HUES64 (cell line): ENCODE data around the gene CHKB.

ENCODE experiments used
- H3K27ac ChIP-seq: 2 replicates; pipeline ENCODE4 v1.7.0; 2013; ENCODE audit warnings: low read depth, low read length, inconsistent platforms
- H3K27me3 ChIP-seq: 2 replicates; pipeline ENCODE4 v1.6.1; 2013; ENCODE audit warnings: mild to moderate bottlenecking, low read length; ENCODE audit not compliant: insufficient read depth
- H3K36me3 ChIP-seq: 2 replicates; pipeline ENCODE4 v1.6.1; 2013; ENCODE audit warnings: mild to moderate bottlenecking, low read length; ENCODE audit not compliant: insufficient read depth
- H3K4me1 ChIP-seq: 2 replicates; pipeline ENCODE4 v1.6.1; 2013; ENCODE audit warnings: mild to moderate bottlenecking, low read length, moderate library complexity; ENCODE audit not compliant: insufficient read depth
- H3K4me3 ChIP-seq: 2 replicates; pipeline ENCODE4 v1.5.1; 2013; ENCODE audit warnings: mild to moderate bottlenecking, low read length, moderate library complexity
- H3K9ac ChIP-seq: 2 replicates; pipeline ENCODE4 v1.6.1; 2013; ENCODE audit warnings: mild to moderate bottlenecking, low read depth, low read length
- H3K9me3 ChIP-seq: 2 replicates; pipeline ENCODE4 v1.6.1; 2013; ENCODE audit warnings: low read depth, low read length; ENCODE audit not compliant: insufficient read depth
- WGBS: fragments of 150-250, 120-280 bp; methylation state at CpG from one replicate; pipeline ENCODE4 v1.1.7; 2013; ENCODE audit warnings: missing lambda C conversion rate; 5-methylcytosine and 5-hydroxymethylcytosine counted together

Gene CHKB

GRCh38 chr22:50553310-50553709, 29.3 kb downstream of the CHKB start:
- Histone ChIP-seq H3K4me3 (no peak overlapping the region), H3K9me3 (no peaks in the 10 kb centered on the region), H3K27ac (no peak overlapping the region), H3K27me3 (no peaks in the 10 kb centered on the region; the same call in 1 of the 2 replicates), H3K36me3 (no peaks in the 10 kb centered on the region), H3K4me1 (peaks cover 5% of the 10 kb centered on the region; the same call in 1 of the 2 replicates), H3K9ac (no peak overlapping the region)
- WGBS: 94% methylated on average over 8 of the region's 8 CpGs

- Histone ChIP-seq H3K9me3 (no peaks in the 10 kb centered on the region), H3K27me3 (no peaks in the 10 kb centered on the region; the same call in 1 of the 2 replicates), H3K9ac (no peak overlapping the region), H3K27ac (no peak overlapping the region), H3K4me3 (no peak overlapping the region), H3K4me1 (peaks cover 5% of the 10 kb centered on the region; the same call in 1 of the 2 replicates), H3K36me3 (no peaks in the 10 kb centered on the region)
- WGBS: 95% methylated on average over 11 of the region's 11 CpGs
These were observed 31.4 kb downstream of the CHKB start for GRCh38 chr22:50551160-50551752.

- 93% methylated on average over 8 of the region's 8 CpGs for WGBS
- Histone ChIP-seq H3K9ac (no peak overlapping the region), H3K36me3 (no peaks in the 10 kb centered on the region)
These were observed 32.3 kb downstream of the CHKB start for GRCh38 chr22:50550395-50550794.

GRCh38 chr22:50548921-50549790, 33.5 kb downstream of the CHKB start:
- WGBS: 95% methylated on average over 68 of the region's 68 CpGs
- H3K9me3 ChIP-seq: no peaks in the 10 kb centered on the region
- H3K4me3 ChIP-seq: no peak overlapping the region
- no peaks in the 10 kb centered on the region for H3K4me1 ChIP-seq
- no peak overlapping the region for H3K9ac ChIP-seq
- H3K27me3 ChIP-seq: peaks cover 12% of the 10 kb centered on the region
- H3K36me3 ChIP-seq: no peaks in the 10 kb centered on the region
- H3K27ac ChIP-seq: no peak overlapping the region

More at GRCh38 chr22:50550395-50550794, 32.3 kb downstream of the CHKB start:
- Histone ChIP-seq H3K9me3 (no peaks in the 10 kb centered on the region), H3K27ac (no peak overlapping the region), H3K27me3 (peaks cover 1% of the 10 kb centered on the region; the same call in 1 of the 2 replicates), H3K4me3 (no peak overlapping the region), H3K4me1 (peaks cover 3% of the 10 kb centered on the region; the same call in 1 of the 2 replicates)

GRCh38 chr22:50548040-50548920, 34.4 kb downstream of the CHKB start:
- Histone ChIP-seq H3K27me3 (peaks cover 19% of the 10 kb centered on the region), H3K4me1 (no peaks in the 10 kb centered on the region), H3K36me3 (no peaks in the 10 kb centered on the region), H3K4me3 (no peak overlapping the region), H3K9ac (no peak overlapping the region), H3K27ac (no peak overlapping the region), H3K9me3 (no peaks in the 10 kb centered on the region)
- WGBS: 94% methylated on average over 56 of the region's 56 CpGs

- WGBS: 94% methylated on average over 35 of the region's 35 CpGs
- Histone ChIP-seq H3K27me3 (peaks cover 21% of the 10 kb centered on the region), H3K4me3 (no peak overlapping the region), H3K4me1 (no peaks in the 10 kb centered on the region), H3K27ac (no peak overlapping the region), H3K9ac (no peak overlapping the region), H3K36me3 (no peaks in the 10 kb centered on the region), H3K9me3 (no peaks in the 10 kb centered on the region)
These were observed 35.2 kb downstream of the CHKB start for GRCh38 chr22:50547263-50547985.

GRCh38 chr22:50546326-50547262, 36.1 kb downstream of the CHKB start:
- 95% methylated on average over 78 of the region's 78 CpGs for WGBS
- no peaks in the 10 kb centered on the region for H3K4me1 ChIP-seq
- H3K4me3 ChIP-seq: no peak overlapping the region
- no peak overlapping the region for H3K9ac ChIP-seq
- H3K27ac ChIP-seq: no peak overlapping the region
- H3K27me3 ChIP-seq: peaks cover 21% of the 10 kb centered on the region
- no peaks in the 10 kb centered on the region for H3K9me3 ChIP-seq
- H3K36me3 ChIP-seq: no peaks in the 10 kb centered on the region

- no peak within 1 kb of the TSS for H3K4me3 ChIP-seq
- no peaks in the 10 kb centered on the region for H3K9me3 ChIP-seq
- peaks cover 21% of the 10 kb centered on the region for H3K27me3 ChIP-seq
- WGBS: 88% methylated on average over 10 of the region's 10 CpGs
- H3K27ac ChIP-seq: no peak within 1 kb of the TSS
- no peaks in the 10 kb centered on the region for H3K4me1 ChIP-seq
- no peaks in the 10 kb centered on the region for H3K36me3 ChIP-seq
- H3K9ac ChIP-seq: no peak within 1 kb of the TSS
These were observed 36.9 kb downstream of the CHKB start, which contains the start of gene KLHDC7B for GRCh38 chr22:50545522-50546325. KLHDC7B (plus strand) TSS chr22:50545899; CDS start chr22:50546244, 345 bp downstream.

GRCh38 chr22:50544746-50545253, 37.8 kb downstream of the CHKB start:
- H3K9ac ChIP-seq: no peak overlapping the region
- no peak overlapping the region for H3K27ac ChIP-seq
- 89% methylated on average over 5 of the region's 5 CpGs for WGBS
- no peak overlapping the region for H3K4me3 ChIP-seq
- no peaks in the 10 kb centered on the region for H3K4me1 ChIP-seq
- H3K36me3 ChIP-seq: no peaks in the 10 kb centered on the region
- no peaks in the 10 kb centered on the region for H3K9me3 ChIP-seq
- H3K27me3 ChIP-seq: peaks cover 21% of the 10 kb centered on the region
